NCI-H460 (cell line): ENCODE measurements around the gene SLC25A6. TPM values are rescaled to one million over a fixed set of nuclear protein-coding genes. Genes with fewer than 3 reads are reported as not detected.
"Not testable (repeated sequence)": the region's sequence is repeated elsewhere in the genome, so short reads cannot be mapped to it uniquely, and the experiment has no call there.

Experiments used
- DNase-seq: peaks from one replicate; pipeline ENCODE4 v3.0.0-alpha.2; 2016; ENCODE audit warnings: low read depth; ENCODE audit errors: extremely low read depth
- polyA plus RNA-seq: library from polyadenylated mRNA; depleted of rRNA; stranded (reverse); fragments of >200 nt; gene quantifications from 2 replicates; pipeline ENCODE4 v1.2.3, GENCODE V29; 2014; cell fraction: nucleus; rRNA removed
- total RNA-seq: library from RNA; depleted of rRNA; stranded (reverse); fragments of >200 nt; shearing (Covaris generic); gene quantifications from 2 replicates; pipeline ENCODE4 v1.2.3, GENCODE V29; 2014; rRNA removed

Gene SLC25A6
- total RNA-seq: 553 and 588 TPM in 2 replicates
- polyA plus RNA-seq: 523 and 527 TPM in 2 replicates

DNA sequence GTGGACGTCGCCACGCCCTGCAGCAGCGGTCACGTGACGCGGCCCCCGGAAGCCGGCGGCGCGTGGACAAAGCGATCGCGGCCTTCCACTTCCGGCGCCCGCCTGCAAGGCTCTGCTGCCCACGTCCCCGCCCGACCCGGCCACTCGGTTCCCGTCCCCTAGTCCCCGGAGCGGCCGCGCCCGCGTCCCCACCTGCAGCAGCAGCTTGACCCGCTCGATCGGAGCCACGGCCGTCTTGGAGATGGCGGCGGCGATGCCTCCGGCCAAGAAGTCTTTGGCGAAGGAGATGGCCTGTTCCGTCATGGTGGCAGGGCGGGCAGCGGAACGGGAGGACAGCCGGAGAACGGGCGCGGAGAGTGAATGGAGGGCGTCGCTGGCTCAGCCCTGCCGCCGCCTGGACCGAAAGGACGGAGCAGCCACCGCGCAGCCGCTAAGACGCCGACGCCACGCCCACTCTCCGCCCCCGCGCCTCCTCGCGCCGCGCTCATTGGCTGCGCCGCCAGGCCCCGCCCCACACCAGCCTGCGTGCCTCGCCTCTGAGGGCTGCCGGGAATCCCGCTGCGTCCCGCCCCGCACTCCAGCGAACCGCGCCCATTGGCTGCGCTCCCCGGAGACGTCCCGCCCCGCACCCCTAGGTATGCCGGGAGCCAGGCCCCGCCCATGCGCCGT is at the start of gene SLC25A6:
Gene SLC25A6 (minus strand): TSS at position 407 of the 669 bp plus-strand sequence. CDS start 104 bp downstream, at position 303.
- peak; percentile 99 for DNase-seq

DNA sequence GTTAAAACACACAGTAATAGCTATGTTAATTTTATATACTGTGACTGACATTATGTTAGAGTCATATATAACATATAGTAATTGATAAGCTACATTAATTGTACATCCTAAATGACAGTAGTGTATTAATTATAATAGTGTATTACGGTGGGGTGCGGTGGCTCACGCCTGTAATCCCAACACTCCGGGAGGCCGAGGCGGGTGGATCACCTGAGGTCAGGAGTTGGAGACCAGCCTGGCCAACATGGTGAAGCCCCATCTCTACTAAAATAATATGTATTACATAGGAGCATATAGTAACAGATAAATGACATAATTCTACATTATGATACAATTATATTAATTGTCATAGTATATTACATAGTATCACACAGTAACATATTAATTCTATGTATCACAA is 48.6 kb upstream of the SLC25A6 start:
- DNase-seq: no peak

DNA sequence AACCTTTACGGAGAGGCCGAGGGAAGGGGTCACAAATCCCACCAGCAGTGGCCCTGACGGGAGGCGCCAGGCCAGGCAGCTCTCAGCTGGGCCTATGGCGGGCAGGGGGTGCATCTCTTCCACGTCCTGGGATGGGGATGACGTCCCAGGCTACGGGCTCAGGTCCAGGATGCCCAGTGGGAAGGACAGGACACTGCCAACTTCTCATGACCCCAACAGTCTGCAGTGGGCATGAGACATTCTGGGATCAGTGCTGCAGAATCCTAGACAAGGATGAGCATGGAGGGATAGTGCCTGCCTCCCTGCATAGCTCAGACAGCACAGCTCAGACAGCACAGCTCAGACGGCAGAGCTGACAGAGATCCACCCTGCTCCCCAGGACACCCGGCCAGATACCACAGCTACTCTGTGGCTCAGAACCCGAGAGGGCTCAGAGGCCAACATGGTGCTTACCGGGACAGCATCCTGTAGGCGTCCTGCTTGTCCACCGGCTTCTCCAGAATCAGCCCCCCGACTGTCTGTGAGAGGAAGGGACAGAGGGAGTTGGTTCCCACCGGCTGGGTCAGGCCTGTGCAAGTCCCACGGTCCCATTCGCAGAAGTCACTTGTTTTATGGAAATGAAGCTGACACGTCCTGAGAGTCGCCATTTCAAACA is 43.5 kb upstream of the SLC25A6 start:
- no peak for DNase-seq

DNA sequence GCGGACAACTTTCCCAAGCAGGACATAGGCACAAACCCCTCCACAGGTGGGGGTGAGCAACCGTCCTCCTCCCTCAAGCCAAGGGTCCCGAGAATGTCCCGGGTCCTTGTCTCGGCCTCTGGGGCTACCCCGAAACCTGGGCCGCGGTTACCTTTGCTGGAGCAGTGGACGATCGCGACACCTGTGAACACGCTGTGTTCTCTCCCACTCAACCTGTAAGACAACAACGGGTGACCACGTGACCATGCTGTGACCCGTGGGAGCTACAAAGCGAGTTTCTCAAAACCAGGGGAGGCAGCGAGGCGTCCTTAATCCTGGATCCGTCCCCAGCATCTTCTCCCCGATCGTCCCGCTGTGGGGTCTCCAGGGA is 42.9 kb upstream of the SLC25A6 start:
- DNase-seq: no peak

DNA sequence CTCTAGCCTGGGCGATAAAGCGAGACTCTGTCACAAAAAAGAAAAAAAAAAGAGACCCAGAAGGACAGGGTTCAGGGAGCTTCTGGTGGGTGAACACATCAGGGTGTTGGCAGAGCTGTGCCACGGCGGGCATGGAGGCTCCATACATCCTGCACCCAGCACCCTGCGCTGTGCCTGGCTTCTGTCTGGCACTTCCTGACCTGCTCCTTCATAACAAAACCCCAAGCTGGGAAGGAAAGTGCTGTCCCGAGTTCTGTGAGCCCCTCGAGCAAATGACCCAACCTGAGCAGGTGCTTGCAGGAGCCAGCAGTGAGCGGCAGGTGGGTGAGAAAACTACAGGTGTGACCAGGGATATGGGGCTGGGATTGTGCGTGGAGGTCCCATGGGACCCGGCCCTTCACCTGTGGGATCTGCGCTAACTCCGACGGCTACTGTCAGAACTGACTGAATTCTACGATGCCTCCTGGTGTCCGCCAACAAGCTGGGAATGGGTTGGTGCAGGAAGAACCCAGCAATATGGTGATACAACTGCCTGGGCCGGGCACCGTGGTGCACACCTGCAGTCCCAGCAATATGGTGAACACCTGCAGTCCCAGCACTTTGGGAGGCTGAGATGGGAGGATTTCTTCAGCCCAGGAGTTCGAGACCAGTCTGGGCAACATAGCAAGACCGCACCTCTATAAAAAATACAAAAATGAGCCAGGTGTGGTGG is 41.9 kb upstream of the SLC25A6 start:
- no peak for DNase-seq

DNA sequence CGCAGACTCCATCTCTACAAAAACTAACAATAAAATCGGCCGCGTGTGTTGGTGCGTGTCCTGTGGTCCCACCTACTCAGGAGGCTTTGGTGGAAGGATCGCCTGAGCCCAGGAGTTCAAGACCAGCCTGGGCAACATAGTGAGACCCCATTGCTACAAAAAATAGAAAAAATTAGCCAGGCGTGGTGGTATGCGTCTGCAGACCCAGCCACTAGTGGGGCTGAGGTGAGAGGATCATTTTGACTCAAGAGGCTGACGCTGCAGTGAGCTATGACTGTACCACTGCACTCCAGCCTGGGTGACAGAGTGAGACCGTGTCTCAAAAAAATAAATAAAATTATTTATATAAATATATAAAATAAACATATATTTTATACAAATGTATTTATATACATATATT is 38.5 kb upstream of the SLC25A6 start:
- no peak for DNase-seq

DNA sequence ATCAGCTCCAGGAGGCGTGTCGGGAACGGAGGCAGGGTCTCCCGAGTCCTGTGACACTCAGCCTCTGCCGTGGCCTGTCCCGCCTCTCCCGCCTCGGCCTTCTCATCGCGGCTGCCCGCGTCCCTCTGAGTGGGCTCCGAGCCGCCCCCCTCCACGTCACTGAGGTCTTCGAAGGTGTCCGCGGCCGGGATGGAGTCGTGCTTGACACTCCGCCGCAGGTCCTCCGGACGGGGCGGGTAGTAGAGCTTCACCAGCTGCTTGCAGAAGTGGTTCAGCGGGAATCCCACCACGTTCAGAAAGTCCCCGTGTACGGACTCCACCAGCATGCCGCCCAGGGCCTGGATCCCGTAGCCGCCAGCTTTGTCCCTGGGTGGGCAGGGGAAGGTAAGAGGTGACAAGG is 35.8 kb upstream of the SLC25A6 start:
- no peak for DNase-seq

DNA sequence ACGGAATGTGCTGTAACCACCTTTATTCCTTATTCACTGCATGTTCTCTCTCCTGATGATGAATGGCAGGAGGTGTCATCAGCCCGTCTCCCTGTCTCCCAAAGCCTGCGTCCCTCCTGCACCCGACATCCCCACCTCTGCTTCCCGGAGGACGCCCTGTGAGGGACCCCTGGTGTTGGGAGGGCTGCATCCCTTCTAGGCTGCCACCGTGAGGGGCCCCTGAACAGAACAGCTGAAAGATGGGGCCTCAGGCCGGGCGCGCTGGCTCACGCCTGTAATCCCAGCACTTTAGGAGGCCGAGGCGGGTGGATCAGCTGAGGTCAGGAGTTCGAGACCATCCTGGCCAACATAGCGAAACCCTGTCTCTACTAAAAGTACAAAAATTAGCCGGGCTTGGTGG is 34.4 kb upstream of the SLC25A6 start:
- DNase-seq: not testable (repeated sequence)

DNA sequence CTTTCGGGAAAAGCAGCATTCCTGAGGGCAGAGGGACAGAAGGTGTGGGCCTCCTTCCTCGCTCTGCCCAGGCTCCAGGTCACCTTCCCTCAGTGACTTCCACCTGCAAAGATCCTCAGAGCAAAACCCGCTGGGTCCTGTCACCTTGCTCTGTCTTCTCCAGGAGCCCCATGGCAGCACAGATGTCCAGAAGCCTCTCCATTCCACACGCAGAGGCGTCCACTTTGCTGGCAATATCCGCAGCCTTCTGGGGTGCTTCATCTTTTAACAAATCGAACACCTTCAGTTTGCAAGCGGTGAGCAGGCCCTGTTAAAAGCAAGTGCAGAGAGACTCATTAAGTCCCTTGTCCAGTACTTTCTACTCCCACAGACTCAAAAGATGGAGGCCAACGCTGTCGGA is 33.5 kb upstream of the SLC25A6 start:
- no peak for DNase-seq

DNA sequence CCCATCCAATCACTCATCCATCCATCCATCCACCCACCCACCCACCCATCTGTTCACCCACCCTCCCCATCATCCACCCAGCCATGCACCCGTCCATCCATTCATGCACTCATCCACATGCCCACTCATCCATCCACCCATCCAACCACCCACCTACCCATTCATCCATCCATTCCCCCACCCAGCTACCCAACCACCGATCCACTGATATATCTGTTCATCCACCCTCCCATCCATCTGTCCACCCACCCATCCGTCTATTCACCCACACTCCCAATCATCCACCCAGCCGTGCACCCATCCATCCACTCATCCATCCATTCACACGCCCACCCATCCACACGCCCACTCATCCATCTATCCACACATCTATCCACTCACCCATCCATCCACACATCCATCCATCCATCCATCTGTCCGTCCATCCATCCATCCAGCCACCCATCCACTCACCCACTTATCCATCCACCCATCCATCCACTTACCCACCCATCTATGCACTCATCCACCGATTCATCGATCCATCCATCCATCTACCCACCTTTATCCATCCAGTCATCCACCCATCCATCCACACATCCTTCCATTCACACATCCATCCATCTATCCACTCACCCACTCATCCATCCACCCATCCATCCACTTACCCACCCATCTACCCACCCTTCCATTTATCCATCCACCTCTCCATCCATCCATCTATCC is 32.4 kb upstream of the SLC25A6 start:
- no peak for DNase-seq

DNA sequence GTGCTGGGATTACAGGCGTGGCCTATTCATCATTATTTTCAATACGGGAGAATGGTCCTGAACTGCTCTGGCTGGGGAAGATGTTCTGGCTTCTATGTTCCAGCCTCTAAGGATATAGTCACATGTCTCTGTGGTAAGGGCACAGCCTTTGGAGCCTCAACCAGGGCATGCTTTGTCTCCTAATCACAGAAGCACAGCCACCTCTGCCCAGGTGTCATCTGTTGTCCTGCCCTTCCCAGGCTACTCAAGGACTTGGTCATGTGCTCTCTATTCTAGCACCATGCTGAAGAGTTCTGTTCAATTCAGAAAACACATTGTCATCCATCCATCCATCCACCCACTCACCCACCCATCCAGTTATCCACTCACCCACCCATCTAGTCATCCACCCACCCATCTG is 31.3 kb upstream of the SLC25A6 start:
- no peak for DNase-seq

DNA sequence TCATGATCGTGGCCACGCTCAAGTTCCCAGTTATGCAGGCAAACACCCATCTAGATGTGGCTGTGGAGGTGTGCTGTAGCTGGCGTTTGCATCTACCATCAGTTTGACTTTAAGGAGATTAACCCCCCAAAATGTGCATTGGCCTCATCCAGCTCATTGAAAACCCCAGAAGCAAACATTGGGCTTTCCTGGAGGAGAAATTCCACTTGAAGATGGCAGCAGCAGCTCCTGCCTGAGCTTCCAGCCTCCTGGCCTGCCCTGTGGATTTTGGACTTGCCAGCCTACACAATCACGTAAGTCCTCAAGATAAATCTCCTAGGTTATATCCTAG is 30.2 kb upstream of the SLC25A6 start:
- DNase-seq: no peak

DNA sequence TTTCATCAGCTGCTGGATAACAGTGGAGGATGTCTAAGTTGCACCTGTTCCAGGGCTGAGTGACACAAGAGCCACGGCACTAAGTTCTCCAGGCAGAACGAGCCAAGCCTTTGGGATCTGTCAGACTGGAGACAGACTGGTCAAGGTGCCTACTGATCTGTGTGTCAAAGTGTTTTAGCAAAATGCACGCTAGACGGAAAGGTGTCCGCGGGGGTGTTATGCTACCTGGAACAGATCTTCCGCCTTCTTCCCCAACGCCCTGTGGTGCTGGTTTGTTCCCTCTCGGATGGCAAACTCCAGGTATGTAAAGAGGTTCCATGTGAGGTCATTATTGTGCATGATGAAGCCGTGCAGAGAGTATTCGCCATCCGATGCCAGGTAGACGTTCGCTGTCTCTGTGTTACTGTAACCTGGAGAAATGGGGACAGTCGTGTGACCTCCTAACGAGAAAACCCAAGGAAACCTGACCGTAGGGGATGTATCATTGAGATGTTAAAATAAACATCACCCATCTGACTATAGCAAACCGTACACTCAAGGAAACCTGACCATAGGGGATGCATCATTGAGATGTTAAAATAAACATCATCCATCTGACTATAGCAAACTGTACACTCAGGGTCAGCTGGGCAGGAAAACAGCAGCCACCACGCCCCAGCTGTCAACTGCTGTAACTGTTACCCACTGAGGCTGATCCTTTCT is 29.7 kb upstream of the SLC25A6 start:
- DNase-seq: no peak

DNA sequence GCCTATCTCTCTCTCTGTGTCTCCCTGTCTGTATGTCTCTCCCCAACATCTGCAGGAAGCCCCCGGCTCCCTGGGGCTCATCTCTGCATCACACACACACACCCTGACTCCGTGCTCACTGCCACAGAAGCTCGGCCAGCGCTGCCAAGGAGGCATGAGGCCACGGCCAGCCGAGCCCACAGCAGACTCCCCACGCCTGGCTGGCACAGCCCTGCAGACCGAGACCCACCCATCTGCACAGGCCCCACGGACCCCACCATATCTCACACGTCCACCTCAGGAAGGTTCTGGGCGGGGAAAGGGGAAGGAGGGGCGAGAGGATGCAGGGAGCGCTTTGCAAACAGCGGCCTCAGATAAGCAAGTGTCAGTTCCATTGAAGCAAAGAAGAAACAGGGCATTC is 28.5 kb upstream of the SLC25A6 start:
- no peak for DNase-seq

DNA sequence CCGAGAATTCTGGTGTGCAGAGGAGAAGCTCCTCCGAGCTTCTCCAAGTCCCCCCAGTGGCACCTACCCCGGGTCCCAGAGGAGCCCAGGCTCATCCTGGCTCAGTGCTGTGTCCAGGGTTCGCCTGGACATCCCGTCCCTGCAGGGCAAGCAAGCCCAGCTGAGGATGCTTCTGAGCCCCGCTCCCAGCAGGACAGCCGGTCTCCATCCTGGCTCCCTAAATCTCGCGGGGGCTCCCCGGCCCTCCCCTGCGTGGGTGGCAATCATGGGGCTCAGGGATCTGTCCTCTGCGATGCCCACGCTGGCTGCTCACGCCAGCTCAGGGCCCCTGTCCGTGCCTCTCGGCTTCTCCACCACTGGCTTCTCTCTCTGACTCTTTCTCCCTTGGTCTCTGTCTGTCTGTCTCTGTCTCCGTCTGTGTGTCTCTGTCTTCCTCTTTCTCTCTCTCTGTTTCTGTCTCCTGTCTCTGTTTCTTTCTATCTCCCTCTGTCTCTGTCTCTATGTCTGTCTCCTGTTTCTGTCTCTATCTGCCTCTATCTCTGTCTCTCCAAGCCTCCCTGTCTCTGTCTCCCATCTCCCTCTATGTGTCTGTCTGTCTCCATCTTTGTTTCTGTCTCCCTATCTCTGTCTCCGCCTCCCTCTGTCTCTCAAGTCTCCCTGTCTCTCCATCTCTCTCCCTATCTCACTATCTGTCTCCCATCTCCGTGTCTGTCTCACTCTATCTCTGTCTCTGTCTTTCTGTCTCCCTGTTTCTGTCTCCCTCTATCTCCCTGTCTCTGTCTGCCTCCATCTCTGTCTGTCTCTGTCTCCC is 27.8 kb upstream of the SLC25A6 start:
- no peak for DNase-seq

DNA sequence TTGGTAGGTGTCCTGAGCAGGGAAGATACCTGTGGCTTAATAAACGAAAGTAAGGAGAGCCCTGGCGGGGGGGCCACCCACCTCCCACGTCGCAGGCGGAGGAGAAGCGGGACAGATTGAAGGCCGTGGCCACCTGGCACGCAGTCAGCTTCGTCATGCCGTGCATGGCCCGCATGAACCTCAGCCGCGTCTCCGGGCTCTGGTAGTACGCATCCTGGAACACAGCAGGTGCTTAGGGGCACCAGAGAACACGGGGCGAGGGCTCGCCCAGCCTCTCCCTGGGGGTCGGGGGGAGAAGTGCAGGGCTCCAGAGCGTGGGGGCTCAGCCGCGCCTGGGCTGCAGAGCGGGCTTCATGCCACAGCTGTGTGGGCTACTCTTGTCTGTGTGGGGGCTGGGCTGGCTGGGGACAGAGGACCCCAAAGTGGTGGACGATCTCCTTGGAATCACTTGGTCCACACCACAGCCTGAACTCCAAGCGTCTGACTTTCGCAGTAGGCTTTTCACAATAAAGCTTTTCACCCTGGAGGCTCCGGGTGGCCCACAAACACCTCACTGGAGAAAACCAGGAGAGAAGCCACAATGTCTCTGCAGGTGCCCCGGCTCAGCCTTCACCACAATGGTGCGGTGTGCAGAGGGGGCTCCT is 27.1 kb upstream of the SLC25A6 start:
- DNase-seq: no peak

DNA sequence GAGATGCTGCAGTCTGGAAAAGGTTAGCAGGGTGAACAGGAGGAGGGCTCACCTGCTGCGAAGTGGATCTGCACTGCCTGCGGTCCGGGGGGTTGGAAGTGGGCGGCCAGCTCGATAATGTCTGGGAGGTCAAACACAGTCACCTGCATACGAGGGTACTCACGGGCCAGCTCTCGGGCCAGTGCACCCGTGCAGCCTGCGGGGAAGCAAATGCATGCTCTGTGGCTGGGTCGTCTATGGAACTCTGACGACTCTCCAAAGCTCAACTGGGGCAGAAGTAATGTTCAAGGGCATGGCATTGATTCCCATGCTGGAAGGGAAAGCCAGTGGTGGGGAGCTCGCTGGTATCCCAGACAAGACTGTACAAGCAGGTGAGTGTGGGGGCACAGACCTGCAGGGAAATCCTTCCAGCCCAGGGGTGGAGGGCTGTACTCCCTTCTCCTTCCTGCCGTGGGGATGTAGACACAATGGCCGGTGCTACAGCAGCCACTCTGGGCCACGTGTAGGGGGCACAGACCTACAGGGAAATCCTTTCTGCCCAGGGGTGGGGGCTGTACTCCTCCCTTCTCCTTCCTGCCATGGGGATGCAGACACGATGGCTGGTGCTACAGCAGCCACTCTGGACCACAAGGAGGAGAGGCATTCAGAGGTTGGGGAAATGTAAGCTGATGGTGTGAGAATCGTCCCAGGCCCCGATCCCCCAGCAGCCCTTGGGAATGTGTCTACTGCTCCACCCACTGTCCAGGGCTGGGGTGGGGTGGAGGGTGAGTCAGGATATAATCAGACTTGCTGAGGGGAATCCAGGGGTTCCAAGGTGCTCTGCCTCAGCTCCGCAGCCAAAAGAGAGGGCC is 26.2 kb upstream of the SLC25A6 start:
- no peak for DNase-seq

DNA sequence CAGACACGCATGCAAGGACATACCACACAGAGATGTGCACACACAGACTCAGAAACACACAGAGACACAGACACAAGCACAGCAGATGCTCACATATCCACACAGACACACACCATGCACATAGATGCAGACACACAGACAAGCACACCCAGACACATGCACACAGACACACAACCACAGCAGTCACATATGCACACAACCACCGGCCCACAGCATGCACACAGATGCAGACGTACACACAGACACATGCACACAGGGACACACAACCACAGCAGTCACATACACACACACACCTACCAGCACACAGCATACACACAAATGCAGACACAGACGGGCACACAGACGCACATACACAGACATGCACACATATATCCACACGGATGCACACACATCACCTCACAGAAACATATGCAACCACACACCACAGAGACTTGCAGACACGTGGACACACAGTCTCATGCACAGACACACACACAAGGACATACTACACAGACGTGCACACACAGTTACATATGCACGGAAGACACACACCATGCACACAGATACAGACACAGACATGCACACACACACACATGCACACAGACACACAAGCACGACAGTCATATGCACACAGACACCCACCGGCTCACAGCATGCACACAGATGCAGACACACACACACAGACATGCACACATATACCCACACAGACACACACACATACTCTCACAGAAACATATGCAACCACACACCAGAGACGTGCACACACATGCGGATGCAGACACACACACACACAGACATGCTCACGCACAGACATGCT is 25.2 kb upstream of the SLC25A6 start:
- DNase-seq: no peak
